ENCODE measurements around the gene FGD4. TPM values are rescaled to one million over a fixed set of nuclear protein-coding genes. Genes with fewer than 3 reads are reported as not detected.

FGD4 gene
- total and polyA plus RNA-seq, 2 donors from 2014 or later = 4.9 to 55.5 TPM

- H3K4me3 ChIP-seq (ENCODE audit: low read length in 3 of 3) = no peak overlapping the region
- H3K9ac ChIP-seq (ENCODE audit: low read length in 3 of 3) = no peak overlapping the region
- H3K9me3 ChIP-seq (ENCODE audit: control insufficient read depth in 2 of 3, insufficient read depth in 1 of 3, low read length in 3 of 3) = no peaks in the 10 kb centered on the region
- DNase-seq (no peak), FAIRE-seq (no peak)
- peaks cover 0 to 6% (median 5%) of the 10 kb centered on the region in 3 donors for H3K36me3 ChIP-seq (ENCODE audit: control insufficient read depth in 2 of 3, insufficient read depth in 3 of 3, low read length in 3 of 3)
- no peaks in the 10 kb centered on the region for H3K4me1 ChIP-seq (ENCODE audit: control insufficient read depth in 2 of 3, insufficient read depth in 2 of 3, low read depth in 1 of 3, low read length in 3 of 3)
- H3K27ac ChIP-seq (ENCODE audit: low read depth in 2 of 2, low read length in 2 of 2) = no peak overlapping the region
- intact Hi-C loops (cut with DNase I) = no loop called here
- no peaks in the 10 kb centered on the region for H3K27me3 ChIP-seq (ENCODE audit: control insufficient read depth, insufficient read depth, low read length)
- TF ChIP-seq, protein P1, sequence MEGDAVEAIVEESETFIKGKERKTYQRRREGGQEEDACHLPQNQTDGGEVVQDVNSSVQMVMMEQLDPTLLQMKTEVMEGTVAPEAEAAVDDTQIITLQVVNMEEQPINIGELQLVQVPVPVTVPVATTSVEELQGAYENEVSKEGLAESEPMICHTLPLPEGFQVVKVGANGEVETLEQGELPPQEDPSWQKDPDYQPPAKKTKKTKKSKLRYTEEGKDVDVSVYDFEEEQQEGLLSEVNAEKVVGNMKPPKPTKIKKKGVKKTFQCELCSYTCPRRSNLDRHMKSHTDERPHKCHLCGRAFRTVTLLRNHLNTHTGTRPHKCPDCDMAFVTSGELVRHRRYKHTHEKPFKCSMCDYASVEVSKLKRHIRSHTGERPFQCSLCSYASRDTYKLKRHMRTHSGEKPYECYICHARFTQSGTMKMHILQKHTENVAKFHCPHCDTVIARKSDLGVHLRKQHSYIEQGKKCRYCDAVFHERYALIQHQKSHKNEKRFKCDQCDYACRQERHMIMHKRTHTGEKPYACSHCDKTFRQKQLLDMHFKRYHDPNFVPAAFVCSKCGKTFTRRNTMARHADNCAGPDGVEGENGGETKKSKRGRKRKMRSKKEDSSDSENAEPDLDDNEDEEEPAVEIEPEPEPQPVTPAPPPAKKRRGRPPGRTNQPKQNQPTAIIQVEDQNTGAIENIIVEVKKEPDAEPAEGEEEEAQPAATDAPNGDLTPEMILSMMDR (IDR thresholded peaks at IDR 0.05; ENCODE audit: borderline replicate concordance, extremely low read depth, insufficient read depth) = no peak
Observed at GRCh38 chr12:32595251-32595650, 195.9 kb downstream of the FGD4 start.

DNA sequence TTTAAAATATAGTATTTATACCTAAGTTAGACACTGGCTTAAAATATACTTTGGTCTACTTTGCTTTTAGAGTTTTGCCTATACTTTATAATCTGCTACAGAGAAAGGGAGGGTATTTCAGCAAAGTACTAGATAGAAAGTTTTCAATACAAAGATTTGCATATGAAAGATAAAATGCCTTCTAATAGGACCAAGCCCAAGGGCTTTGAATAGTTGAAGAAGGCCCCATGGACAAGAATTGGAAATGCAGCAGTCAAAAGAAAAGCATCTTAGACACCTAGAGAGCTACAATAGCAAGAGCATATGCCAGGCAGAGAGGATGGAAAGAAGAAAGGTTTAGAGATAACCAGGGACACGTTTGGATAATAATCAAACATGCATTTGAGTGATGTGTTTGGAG is 196.7 kb downstream of the FGD4 start:
- TF ChIP-seq, protein P1 (IDR thresholded peaks at IDR 0.05; ENCODE audit: borderline replicate concordance, extremely low read depth, insufficient read depth) = no peak
- H3K9me3 ChIP-seq (ENCODE audit: control insufficient read depth in 2 of 3, insufficient read depth in 1 of 3, low read length in 3 of 3) = no peaks in the 10 kb centered on the region
- no peaks in the 10 kb centered on the region for H3K4me1 ChIP-seq (ENCODE audit: control insufficient read depth in 2 of 3, insufficient read depth in 2 of 3, low read depth in 1 of 3, low read length in 3 of 3)
- no peak for DNase-seq
- peaks cover 0 to 8% (median 6%) of the 10 kb centered on the region in 3 donors for H3K36me3 ChIP-seq (ENCODE audit: control insufficient read depth in 2 of 3, insufficient read depth in 3 of 3, low read length in 3 of 3)
- no peak for FAIRE-seq
- no peak overlapping the region for H3K4me3 ChIP-seq (ENCODE audit: low read length in 3 of 3)
- intact Hi-C loops (cut with DNase I) = no loop called here
- H3K27ac ChIP-seq (ENCODE audit: low read depth in 2 of 2, low read length in 2 of 2) = no peak overlapping the region
- no peak overlapping the region for H3K9ac ChIP-seq (ENCODE audit: low read length in 3 of 3)
- no peaks in the 10 kb centered on the region for H3K27me3 ChIP-seq (ENCODE audit: control insufficient read depth, insufficient read depth, low read length)

- Histone ChIP-seq H3K27me3 (ENCODE audit: control insufficient read depth, insufficient read depth, low read length) (no peaks in the 10 kb centered on the region), H3K9ac (ENCODE audit: low read length in 3 of 3) (no peak overlapping the region), H3K4me1 (ENCODE audit: control insufficient read depth in 2 of 3, insufficient read depth in 2 of 3, low read depth in 1 of 3, low read length in 3 of 3) (no peaks in the 10 kb centered on the region), H3K4me3 (ENCODE audit: low read length in 3 of 3) (no peak overlapping the region), H3K9me3 (ENCODE audit: control insufficient read depth in 2 of 3, insufficient read depth in 1 of 3, low read length in 3 of 3) (no peaks in the 10 kb centered on the region), H3K27ac (ENCODE audit: low read depth in 2 of 2, low read length in 2 of 2) (no peak overlapping the region), H3K36me3 (ENCODE audit: control insufficient read depth in 2 of 3, insufficient read depth in 3 of 3, low read length in 3 of 3) (peaks cover 0 to 15% (median 3%) of the 10 kb centered on the region in 3 donors)
- no peak for FAIRE-seq
- no peak for DNase-seq
- TF ChIP-seq, protein P1 (IDR thresholded peaks at IDR 0.05; ENCODE audit: borderline replicate concordance, extremely low read depth, insufficient read depth) = no peak
- intact Hi-C loops (cut with DNase I) = no loop called here
Observed at GRCh38 chr12:32598688-32599087, 199.3 kb downstream of the FGD4 start.

- TF ChIP-seq, protein P1 (IDR thresholded peaks at IDR 0.05; ENCODE audit: borderline replicate concordance, extremely low read depth, insufficient read depth) = no peak
- H3K9me3 ChIP-seq (ENCODE audit: control insufficient read depth in 2 of 3, insufficient read depth in 1 of 3, low read length in 3 of 3) = no peaks in the 10 kb centered on the region
- H3K27me3 ChIP-seq (ENCODE audit: control insufficient read depth, insufficient read depth, low read length) = no peaks in the 10 kb centered on the region
- H3K4me1 ChIP-seq (ENCODE audit: control insufficient read depth in 2 of 3, insufficient read depth in 2 of 3, low read depth in 1 of 3, low read length in 3 of 3) = no peaks in the 10 kb centered on the region
- DNase-seq = no peak
- H3K36me3 ChIP-seq (ENCODE audit: control insufficient read depth in 2 of 3, insufficient read depth in 3 of 3, low read length in 3 of 3) = peaks cover 0 to 15% (median 5%) of the 10 kb centered on the region in 3 donors
- FAIRE-seq = no peak
- intact Hi-C loops (cut with DNase I) = no loop called here
- no peak overlapping the region for H3K9ac ChIP-seq (ENCODE audit: low read length in 3 of 3)
- H3K27ac ChIP-seq (ENCODE audit: low read depth in 2 of 2, low read length in 2 of 2) = no peak overlapping the region
- no peak overlapping the region for H3K4me3 ChIP-seq (ENCODE audit: low read length in 3 of 3)
Observed at GRCh38 chr12:32600681-32601080, 201.3 kb downstream of the FGD4 start.

All from kidney (tissue), 14 donors.